Right hindlimb (tissue), 1 donor: ENCODE measurements around the gene DYNC1LI2.

Experiments used
- DNase-seq: peaks from one replicate; pipeline ENCODE4 v3.0.0-alpha.2; 2018

The DYNC1LI2 gene

GRCh38 chr16:66735891-66736290 is 15.5 kb downstream of the DYNC1LI2 start:
- DNase-seq, result no peak

- no peak for DNase-seq
Observed at GRCh38 chr16:66731101-66731500, 20.3 kb downstream of the DYNC1LI2 start.

GRCh38 chr16:66728804-66729203 is 22.6 kb downstream of the DYNC1LI2 start:
- DNase-seq, result no peak

- DNase-seq, result no peak
Observed at GRCh38 chr16:66728117-66728787, 23.2 kb downstream of the DYNC1LI2 start.

- no peak for DNase-seq
Observed at GRCh38 chr16:66720766-66721165, 30.6 kb downstream of the DYNC1LI2 start.

DNA sequence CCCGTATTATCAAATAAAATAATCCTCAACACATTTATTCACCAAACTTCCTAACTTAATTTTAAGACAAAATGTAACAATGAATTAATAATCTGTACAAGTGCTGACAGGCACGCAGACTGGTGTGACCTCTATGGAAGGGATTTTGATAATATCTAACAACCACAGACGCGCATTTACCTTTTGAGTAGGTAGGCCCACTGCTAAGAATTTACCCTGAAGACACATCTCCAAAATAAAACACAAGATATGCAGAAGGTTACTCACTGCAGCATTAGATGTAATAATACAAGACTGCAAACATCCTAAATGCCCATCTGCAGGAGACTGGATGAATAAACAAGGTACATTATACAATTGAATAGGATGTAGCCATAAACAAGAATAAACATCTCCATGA is 32.2 kb downstream of the DYNC1LI2 start:
- no peak for DNase-seq

GRCh38 chr16:66717776-66718175 is 33.6 kb downstream of the DYNC1LI2 start:
- DNase-seq, result no peak

- DNase-seq, result peak; percentile 51
Observed at GRCh38 chr16:66717112-66717675, 34.2 kb downstream of the DYNC1LI2 start.

DNA sequence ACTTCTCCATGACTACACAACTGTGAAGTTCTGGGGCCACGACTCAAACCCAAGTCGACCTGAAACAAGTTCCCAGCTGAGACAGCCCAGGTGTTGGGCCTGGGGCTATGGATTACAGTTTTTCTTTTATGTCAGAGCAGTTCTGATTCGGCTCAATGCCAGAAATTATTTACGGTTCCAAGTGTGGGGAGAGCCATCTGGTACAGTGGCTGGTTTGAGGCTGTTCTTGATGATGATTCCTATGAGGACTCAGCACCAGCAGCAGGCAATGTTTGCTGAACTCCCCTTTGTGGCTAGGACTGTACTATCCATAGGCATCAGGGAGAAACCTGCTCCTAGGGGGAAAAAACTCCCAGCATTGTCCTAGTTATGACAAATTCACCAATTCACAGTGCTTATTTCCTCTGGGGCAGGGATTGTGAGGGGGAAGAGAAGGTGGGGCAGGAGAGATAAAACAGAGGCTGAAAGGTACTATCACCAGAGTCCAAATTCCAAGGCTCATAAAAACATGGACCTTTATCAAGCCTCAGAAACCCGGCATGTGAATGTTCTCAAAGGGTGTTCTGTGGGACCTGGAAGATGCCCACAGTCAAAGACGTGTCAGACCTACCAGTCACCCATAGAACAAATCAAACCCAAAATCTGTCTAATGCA is 36.6 kb downstream of the DYNC1LI2 start:
- no peak for DNase-seq

DNA sequence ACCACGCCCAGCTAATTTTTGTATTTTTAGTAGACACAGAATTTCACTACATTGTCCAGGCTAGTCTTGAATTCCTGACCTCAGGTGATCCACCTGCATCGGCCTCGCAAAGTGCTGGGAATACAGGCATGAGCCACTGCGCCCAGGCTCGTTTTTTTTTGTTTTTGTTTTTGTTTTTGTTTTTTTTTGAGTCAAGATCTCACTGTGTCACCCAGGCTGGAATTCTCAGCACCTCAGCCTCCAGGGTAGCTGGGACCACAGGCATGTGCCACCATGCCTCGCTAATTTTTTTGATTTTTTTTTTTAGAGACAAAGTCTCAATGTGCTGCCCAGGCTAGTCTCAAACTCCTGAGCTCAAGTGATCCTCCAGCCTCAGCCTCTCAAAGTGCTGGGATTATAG is 37.3 kb downstream of the DYNC1LI2 start:
- DNase-seq, result no peak

- no peak for DNase-seq
Observed at GRCh38 chr16:66713076-66713475, 38.3 kb downstream of the DYNC1LI2 start.

- DNase-seq, result no peak
Observed at GRCh38 chr16:66712512-66712911, 38.9 kb downstream of the DYNC1LI2 start.

GRCh38 chr16:66711581-66711980 is 39.8 kb downstream of the DYNC1LI2 start:
- no peak for DNase-seq

DNA sequence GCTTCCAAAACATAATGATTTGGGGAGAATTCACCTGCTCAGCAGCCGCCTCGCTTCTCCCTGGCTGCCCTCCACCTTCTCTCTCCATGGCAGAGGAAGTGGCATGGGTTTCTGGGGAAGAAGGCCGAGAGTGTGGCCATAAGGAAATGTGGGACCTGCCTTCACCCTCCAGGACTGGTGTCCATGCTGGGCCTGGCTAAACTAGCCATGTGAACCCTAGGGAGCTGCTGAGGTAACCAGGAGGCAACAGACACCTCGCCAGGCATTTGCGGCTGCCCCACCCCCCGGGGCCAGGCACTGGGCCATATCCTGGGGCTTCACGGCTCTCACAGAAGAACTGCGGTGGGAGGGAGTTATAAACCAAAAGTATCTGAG is 44.9 kb downstream of the DYNC1LI2 start:
- no peak for DNase-seq

DNA sequence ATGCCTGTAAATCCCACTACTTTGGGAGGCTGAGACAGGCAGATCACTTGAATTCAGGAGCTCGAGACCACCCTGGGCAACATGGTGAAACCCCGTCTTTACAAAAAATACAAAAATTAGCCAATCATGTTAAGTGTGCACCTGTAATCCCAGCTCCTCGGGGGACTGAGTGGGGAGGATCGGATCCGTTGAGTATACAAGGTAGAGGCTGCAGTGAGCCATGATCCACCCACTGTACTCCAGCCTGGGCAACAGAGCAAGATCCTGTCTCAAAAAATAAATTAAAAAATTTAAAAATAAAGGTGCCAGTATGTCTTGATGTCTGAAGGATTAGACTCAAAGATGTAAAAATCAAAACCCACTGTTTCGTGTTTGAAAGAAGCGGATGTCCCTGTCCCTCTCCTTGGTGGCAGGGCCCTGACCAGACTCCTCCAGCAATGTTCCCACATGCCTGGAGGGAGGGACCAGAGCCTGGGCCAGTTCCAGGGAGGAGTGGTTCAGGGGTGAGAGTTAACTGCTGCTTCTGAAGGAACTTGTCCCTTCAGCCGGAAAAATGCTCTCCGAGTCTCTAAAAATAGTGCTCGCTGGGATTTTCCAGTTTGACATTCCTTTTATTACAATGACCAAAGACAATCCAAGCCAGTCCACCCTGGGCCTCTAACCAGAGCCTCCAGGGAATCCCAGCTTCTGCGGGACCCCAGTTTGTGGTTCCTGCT is 45.5 kb downstream of the DYNC1LI2 start:
- peak; percentile 73 for DNase-seq

DNA sequence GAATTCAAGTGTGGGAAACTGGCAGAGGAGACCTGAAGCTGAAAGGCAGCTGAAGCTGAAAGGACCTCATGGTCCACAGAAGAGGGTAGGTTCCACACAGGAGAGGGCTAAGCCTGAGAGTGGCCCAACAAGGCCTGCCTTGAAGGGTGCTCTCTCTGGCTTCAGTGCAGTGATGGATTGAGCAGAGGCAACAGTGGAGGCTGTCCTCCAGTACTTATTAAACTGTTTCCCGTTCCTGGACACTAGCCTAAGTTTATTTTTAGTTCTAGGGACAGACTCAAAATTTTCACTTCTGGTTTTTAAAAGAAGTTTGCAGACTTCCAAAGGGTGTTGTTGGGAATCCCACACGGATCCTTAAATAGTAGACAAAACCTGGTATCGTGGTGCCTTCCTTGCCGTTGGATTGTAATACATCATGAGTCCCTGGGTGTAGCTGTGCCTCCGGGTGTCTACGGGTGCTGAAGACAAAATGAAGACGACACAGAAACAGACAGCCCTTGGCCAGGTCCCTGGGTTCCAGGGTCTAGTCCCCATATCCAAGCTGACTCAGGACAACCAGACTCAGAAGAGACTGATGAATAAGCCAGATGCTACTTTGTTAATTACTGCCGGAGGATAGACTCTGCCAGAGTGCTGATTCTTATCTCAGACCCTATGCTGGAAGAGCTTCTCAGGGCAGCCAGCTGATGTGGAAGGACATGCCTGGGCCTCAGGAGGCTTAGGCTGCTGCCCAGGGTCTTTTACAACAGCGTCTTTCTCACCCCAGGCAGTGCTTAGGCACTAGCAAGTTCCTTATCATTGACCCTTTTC is 47.8 kb downstream of the DYNC1LI2 start:
- DNase-seq, result no peak

- no peak for DNase-seq
Observed at GRCh38 chr16:66701516-66701915, 49.9 kb downstream of the DYNC1LI2 start.

DNA sequence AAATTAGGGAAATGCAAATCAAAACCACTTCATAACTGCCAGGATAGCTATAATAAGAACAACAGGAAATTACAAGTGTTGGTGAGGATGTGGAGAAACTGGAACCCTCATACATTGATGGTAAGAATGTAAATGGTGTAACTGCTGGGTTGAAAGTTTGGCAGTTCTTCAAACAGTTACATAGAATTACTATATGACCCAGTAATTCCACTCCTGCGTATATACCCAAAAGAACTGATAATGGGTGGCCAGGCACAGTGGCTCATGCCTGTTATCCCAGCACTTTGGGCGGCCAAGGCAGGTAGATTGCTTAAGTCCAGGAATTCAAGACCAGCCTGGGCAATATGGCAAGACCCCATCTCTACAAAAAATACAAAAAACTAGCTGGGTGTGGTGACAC is 50.4 kb downstream of the DYNC1LI2 start:
- DNase-seq, result no peak

- DNase-seq, result no peak
Observed at GRCh38 chr16:66699898-66700297, 51.5 kb downstream of the DYNC1LI2 start.

DNA sequence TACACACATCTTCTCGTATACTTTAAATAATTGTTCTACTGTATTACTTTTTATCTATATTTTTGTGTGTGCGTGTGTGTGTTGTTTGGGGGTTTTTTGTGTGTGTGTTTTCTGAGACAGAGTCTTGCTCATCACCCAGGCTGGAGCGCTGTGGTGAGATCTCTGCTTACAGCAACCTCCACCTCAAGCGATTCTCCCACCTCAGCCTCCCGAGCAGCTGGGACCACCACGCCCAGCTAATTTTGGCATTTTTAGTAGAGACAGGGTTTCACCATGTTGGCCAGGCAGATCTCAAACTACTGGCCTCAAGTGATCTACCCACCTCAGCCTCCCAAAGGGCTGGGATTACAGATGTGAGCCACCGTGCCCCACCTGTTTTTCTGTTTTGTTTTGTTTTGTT is 53.4 kb downstream of the DYNC1LI2 start:
- DNase-seq, result no peak

GRCh38 chr16:66696669-66697630 is 54.5 kb downstream of the DYNC1LI2 start, which contains the start of gene CMTM4:
Gene CMTM4 (minus strand): TSS chr16:66696743. CDS start chr16:66696525, 218 bp downstream.
- DNase-seq, result peak; percentile 89
